Heart left ventricle (tissue), 16 donors: ENCODE data around the gene GIMAP4. TPM values are rescaled to one million over a fixed set of nuclear protein-coding genes. Genes with fewer than 3 reads are reported as not detected.
A peak's percentile ranks its signal among the peaks of the same experiment; 100 is the strongest.

ENCODE experiments used
- ATAC-seq, 4 donors: fragments of 200-7000 bp; cut with Tn5 transposase; one replicate each; pipeline ENCODE4 v1.9.1; 2020 to 2022; ENCODE audit warnings: moderate library complexity in 4 of 4, mild to moderate bottlenecking in 3 of 4, moderate number of reproducible peaks in 1 of 4
- DNase-seq, 5 donors: peaks; one replicate each; pipeline ENCODE4 v3.0.0-alpha.2; 2020
- H3K27ac ChIP-seq, 12 donors: fragments of 200-600 bp; sonication (generic) in 4 of 12; one replicate each; pipeline versions ENCODE4 v1.5.0 to v1.8.0; 2016 to 2022; ENCODE audit warnings: mild to moderate bottlenecking in 2 of 12
- H3K27me3 ChIP-seq, 9 donors: fragments of 200-600 bp; sonication (generic) in 2 of 9; one replicate each; pipeline versions ENCODE4 v1.5.1 to v1.8.0; 2016 to 2022; ENCODE audit warnings: mild to moderate bottlenecking in 3 of 9
- H3K36me3 ChIP-seq, 9 donors: fragments of 200-600 bp; sonication (generic) in 2 of 9; one replicate each; pipeline versions ENCODE4 v1.5.0 to v1.8.0; 2018 to 2022; ENCODE audit warnings: mild to moderate bottlenecking in 2 of 9
- H3K4me1 ChIP-seq, 12 donors: fragments of 200-600 bp; sonication (generic) in 4 of 12; one replicate each; pipeline versions ENCODE4 v1.5.0 to v1.8.0; 2016 to 2022; ENCODE audit warnings: mild to moderate bottlenecking in 3 of 12
- H3K4me3 ChIP-seq, 12 donors: fragments of 200-600 bp; sonication (generic) in 4 of 12; one replicate each; pipeline versions ENCODE4 v1.5.0 to v1.8.0; 2017 to 2022; ENCODE audit warnings: mild to moderate bottlenecking in 9 of 12, moderate library complexity in 4 of 12
- H3K9me3 ChIP-seq, 12 donors: fragments of 200-600 bp; sonication (generic) in 4 of 12; one replicate each; pipeline versions ENCODE4 v1.5.0 to v1.8.0; 2016 to 2022; ENCODE audit warnings: mild to moderate bottlenecking in 1 of 12
- POLR2A ChIP-seq, 2 donors: fragments of 450-650 bp; IDR thresholded peaks; one replicate each; pipeline ENCODE4 v1.6.1; 2017; ENCODE audit warnings: antibody characterized with exemption in 2 of 2, mild to moderate bottlenecking in 2 of 2, moderate library complexity in 2 of 2
- WGBS, 4 donors: extraction: QIAGEN DNeasy Blood & Tissue Kit in 2 of 4; methylation state at CpG; one replicate each; pipeline versions ENCODE4 v1.1.5 to v1.1.7; 2013 to 2018; 5-methylcytosine and 5-hydroxymethylcytosine counted together
- intact Hi-C, 10 donors: fragments of 100-400 bp; cut with DNase I; formaldehyde crosslinking; loops; one replicate each; pipeline versions ENCODE4 v1.11.1 to v1.14.2; 2022
- polyA plus RNA-seq, 2 donors: library from polyadenylated mRNA; stranded (reverse); fragments of 200-250 nt; gene quantifications; one replicate each; pipeline ENCODE4 v1.2.3, GENCODE V29; 2013
- total RNA-seq, 9 donors: library from RNA; depleted of rRNA in 2 of 9; stranded (reverse); fragments of >200 nt in 2 of 9; fragmentation: NEBNext Ultra II Directional in 3 of 9; extraction: Animal tissue kit (Norgen Biotek cat#: 25700) in 3 of 9; gene quantifications; one replicate each; pipeline versions ENCODE4 v1.1.0 to v1.2.4, GENCODE V29; 2016 to 2023
- TF ChIP-seq, protein P1 (sequence below), 12 donors: fragments of 200-600 bp; sonication (generic) in 4 of 12; IDR thresholded peaks; one replicate each; pipeline versions ENCODE4 v1.5.0 to v1.8.0; 2018 to 2022; ENCODE audit warnings: antibody characterized with exemption in 12 of 12, mild to moderate bottlenecking in 5 of 12
- donor health status: ischemic (EF 13 %, LVEDD 7.1; RV severe dilation, severe dysfunction).
- donor health status: healthy with polysubstance abuse.
- donor health status: DM: no; HTN: yes; CAD: no.
- donor health status: DM: no; HTN: no; CAD: no.
- donor health status: ischemic (EF 25% LVEDD 6.9; RV normal size, moderate dysfunction).
- donor health status: ischemic (EF 25% LVEDD 5.7; RV mildly dilated, moderate dysfunction).
- donor health status: healthy.
- donor health status: DM: yes; HTN: yes; CAD: no.
- donor health status: ischemic (EF 35%, LVEDD 5.7; RV mildly dilated, moderate dysfunction).
- donor health status: nonischemic (EF 11% LVEDD 7.7; RV severe dilation, severe dysfunction).
- donor health status: DM: yes; HTN: yes; CAD: no.
- donor health status: PGD.
- donor health status: ischemic (EF 29% LVEDD 5.4; RV normal size, mild dysfunction).
- donor health status: nonischemic (EF 23%, LVEDD 6.1; RV moderate dilation, normal function).

Gene GIMAP4
- total and polyA plus RNA-seq, 11 donors = 25.1 to 80.2 (median 35.2) TPM

DNA sequence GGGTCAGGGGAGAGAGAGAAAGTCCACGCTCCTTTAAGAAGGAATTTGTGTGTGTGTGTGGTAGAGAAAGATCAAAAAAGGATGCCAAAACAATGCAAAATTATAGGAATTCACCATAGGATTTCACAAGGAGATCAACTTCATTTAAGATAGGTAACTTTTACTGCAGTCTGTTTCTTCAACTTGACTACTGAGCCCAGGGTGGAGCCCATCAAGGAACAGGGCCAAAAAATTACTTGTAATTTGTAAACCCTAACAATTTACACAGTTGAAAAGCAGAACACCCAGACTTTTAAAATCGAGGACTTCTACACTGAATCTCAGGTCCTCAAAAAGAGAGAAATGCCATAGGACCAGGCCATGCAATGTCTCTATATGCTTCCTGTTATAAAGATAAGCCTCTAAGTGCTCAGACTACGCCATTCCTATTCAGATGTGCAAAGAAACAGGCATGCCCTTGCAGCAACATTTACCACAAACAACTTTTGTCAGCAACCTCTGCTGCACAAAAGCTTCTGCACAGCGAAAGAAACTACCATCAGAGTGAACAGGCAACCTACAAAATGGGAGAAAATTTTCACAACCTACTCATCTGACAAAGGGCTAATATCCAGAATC, 10.6 kb upstream of the GIMAP4 start:
- WGBS, 4 donors = 41 to 53% (median 47%) methylated on average over 4 of the region's 4 CpGs
- H3K9me3 ChIP-seq = peaks cover 0 to 31% (median 12%) of the 10 kb centered on the region in 12 donors
- H3K36me3 ChIP-seq = no peaks in the 10 kb centered on the region
- peaks cover 0 to 14% (median 0%) of the 10 kb centered on the region in 12 donors for H3K4me1 ChIP-seq
- no peak overlapping the region for H3K4me3 ChIP-seq
- TF ChIP-seq, protein P1, sequence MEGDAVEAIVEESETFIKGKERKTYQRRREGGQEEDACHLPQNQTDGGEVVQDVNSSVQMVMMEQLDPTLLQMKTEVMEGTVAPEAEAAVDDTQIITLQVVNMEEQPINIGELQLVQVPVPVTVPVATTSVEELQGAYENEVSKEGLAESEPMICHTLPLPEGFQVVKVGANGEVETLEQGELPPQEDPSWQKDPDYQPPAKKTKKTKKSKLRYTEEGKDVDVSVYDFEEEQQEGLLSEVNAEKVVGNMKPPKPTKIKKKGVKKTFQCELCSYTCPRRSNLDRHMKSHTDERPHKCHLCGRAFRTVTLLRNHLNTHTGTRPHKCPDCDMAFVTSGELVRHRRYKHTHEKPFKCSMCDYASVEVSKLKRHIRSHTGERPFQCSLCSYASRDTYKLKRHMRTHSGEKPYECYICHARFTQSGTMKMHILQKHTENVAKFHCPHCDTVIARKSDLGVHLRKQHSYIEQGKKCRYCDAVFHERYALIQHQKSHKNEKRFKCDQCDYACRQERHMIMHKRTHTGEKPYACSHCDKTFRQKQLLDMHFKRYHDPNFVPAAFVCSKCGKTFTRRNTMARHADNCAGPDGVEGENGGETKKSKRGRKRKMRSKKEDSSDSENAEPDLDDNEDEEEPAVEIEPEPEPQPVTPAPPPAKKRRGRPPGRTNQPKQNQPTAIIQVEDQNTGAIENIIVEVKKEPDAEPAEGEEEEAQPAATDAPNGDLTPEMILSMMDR (IDR thresholded peaks at IDR 0.05) = no peak
- no peak for TF ChIP-seq POLR2A (IDR thresholded peaks at IDR 0.05)
- ATAC-seq = peak in 3 of 4 donors; percentile 36 to 82 (median 77)
- peak overlapping the region in 10 of 12 donors; percentile 23 to 85 (median 36) for H3K27ac ChIP-seq
- intact Hi-C loops = no loop called here
- no peak for DNase-seq
- no peaks in the 10 kb centered on the region for H3K27me3 ChIP-seq

DNA sequence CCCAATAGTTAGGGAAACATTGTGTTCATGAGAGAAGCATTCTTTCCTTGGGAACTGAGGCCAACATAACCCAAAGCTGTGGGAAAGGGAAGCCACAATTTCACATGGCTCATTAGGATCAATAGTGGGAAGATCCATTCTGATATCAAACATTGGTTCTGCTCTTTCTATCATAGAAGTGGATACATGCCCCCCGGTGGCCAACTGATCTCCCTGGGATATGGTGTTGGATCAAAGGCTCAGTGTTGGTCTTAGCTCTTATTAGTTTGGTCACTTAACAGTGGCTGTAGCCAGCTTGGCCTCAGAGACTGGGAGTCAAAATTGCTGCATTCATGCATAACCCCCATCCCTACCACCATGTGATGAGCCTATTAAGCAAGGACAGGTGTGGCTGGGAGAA, 6.7 kb upstream of the GIMAP4 start:
- no peak overlapping the region for H3K27ac ChIP-seq
- no peaks in the 10 kb centered on the region for H3K27me3 ChIP-seq
- no peak overlapping the region for H3K4me3 ChIP-seq
- H3K4me1 ChIP-seq = peaks cover 0 to 28% (median 0%) of the 10 kb centered on the region in 12 donors
- 44 to 65% (median 56%) methylated on average over 1 of the region's 1 CpG for WGBS, 4 donors
- peaks cover 0 to 31% (median 11%) of the 10 kb centered on the region in 12 donors for H3K9me3 ChIP-seq
- intact Hi-C loops = loop anchor here in 2 of 10 donors (5.0 to 10.0 kb wide), 2 partner anchors 113 to 154 kb away; partner anchors contain the start of gene GIMAP1 (in 1 of the 2)
- no peak for DNase-seq
- no peaks in the 10 kb centered on the region for H3K36me3 ChIP-seq
- TF ChIP-seq, protein P1 (IDR thresholded peaks at IDR 0.05) = no peak
- TF ChIP-seq POLR2A (IDR thresholded peaks at IDR 0.05) = no peak
- no peak for ATAC-seq

DNA sequence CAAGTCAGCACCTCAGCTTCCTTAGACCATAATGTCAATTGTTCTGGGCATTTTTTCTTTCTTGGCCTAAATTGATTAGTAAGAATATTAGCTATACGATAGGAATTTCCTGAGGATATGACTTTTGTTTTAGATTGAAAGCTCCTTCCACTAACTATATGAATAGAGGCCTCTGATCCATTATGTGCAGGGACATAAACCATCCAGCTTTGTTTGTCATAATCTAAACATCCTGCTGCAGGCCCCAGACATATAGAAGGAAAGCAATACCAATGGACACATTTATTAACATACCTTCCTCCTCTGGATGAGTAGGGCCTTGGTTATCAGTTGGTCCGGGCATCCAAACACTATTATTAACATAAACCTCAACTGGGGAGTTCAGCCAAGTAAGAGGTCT, 4.3 kb upstream of the GIMAP4 start:
- no peaks in the 10 kb centered on the region for H3K36me3 ChIP-seq
- H3K9me3 ChIP-seq = peaks cover 0 to 31% (median 11%) of the 10 kb centered on the region in 12 donors
- H3K4me3 ChIP-seq = no peak overlapping the region
- WGBS, 4 donors = 43 to 66% (median 64%) methylated on average over 2 of the region's 2 CpGs
- H3K27ac ChIP-seq = peak overlapping the region in 1 of 12 donors; percentile 66
- H3K27me3 ChIP-seq = no peaks in the 10 kb centered on the region
- TF ChIP-seq, protein P1 (IDR thresholded peaks at IDR 0.05) = no peak
- no peak for TF ChIP-seq POLR2A (IDR thresholded peaks at IDR 0.05)
- H3K4me1 ChIP-seq = peaks cover 0 to 22% (median 0%) of the 10 kb centered on the region in 12 donors
- DNase-seq = no peak
- intact Hi-C loops = loop anchor here in 2 of 10 donors (5.0 to 10.0 kb wide), 2 partner anchors 116 to 152 kb away; partner anchors contain the start of gene GIMAP1 (in 1 of the 2)
- no peak for ATAC-seq

DNA sequence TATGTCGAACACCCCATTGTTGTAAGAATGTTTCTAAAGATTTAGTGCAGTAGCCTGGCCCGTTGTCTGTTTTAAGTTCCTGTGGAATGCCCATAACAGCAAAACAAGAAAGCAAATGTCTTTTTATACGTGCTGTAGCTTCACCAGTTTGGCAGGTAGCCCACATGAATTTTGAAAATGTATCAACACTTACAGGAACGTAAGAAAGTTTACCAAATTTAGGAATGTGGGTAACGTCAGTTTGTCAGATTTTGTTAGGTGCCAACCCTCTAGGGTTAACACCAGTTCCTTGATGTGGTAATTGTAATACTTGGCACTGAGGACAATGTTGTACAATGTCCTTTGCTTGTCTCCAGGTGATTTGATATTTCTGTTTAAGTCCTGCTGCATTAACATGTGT, 3.2 kb upstream of the GIMAP4 start:
- 75 to 85% (median 76%) methylated on average over 5 of the region's 5 CpGs for WGBS, 4 donors
- ATAC-seq (no peak), DNase-seq (no peak)
- TF ChIP-seq, protein P1 (IDR thresholded peaks at IDR 0.05) = no peak
- no peak for TF ChIP-seq POLR2A (IDR thresholded peaks at IDR 0.05)
- H3K4me3 ChIP-seq = no peak overlapping the region
- H3K36me3 ChIP-seq = no peaks in the 10 kb centered on the region
- H3K4me1 ChIP-seq = peaks cover 0 to 22% (median 0%) of the 10 kb centered on the region in 12 donors
- intact Hi-C loops = loop anchor here in 2 of 10 donors (5.0 to 10.0 kb wide), 2 partner anchors 117 to 151 kb away; partner anchors contain the start of gene GIMAP1 (in 1 of the 2)
- H3K27me3 ChIP-seq = no peaks in the 10 kb centered on the region
- H3K9me3 ChIP-seq = peaks cover 0 to 22% (median 11%) of the 10 kb centered on the region in 12 donors
- H3K27ac ChIP-seq = peak overlapping the region in 1 of 12 donors; percentile 66
